GM12874 (cell line): ENCODE measurements around the gene PCBP4.

Experiments
- CTCF ChIP-seq: IDR thresholded peaks from 2 replicates; pipeline ENCODE4 v1.5.1; 2011; ENCODE audit warnings: low read depth, mild to moderate bottlenecking, control low read depth, low read length, moderate library complexity; ENCODE audit not compliant: insufficient read depth

The PCBP4 gene

GRCh38 chr3:51937611-51938450, 29.4 kb downstream of the PCBP4 start:
- TF ChIP-seq CTCF = no peak

GRCh38 chr3:51937014-51937413, 30.2 kb downstream of the PCBP4 start:
- no peak for TF ChIP-seq CTCF

- no peak for TF ChIP-seq CTCF
Measured at GRCh38 chr3:51935886-51936755, 31.1 kb downstream of the PCBP4 start.

- TF ChIP-seq CTCF = no peak
Measured at GRCh38 chr3:51934991-51935885, 32.0 kb downstream of the PCBP4 start.

GRCh38 chr3:51934139-51934850, 33.0 kb downstream of the PCBP4 start:
- TF ChIP-seq CTCF = no peak

- no peak for TF ChIP-seq CTCF
Measured at GRCh38 chr3:51933471-51934138, 33.6 kb downstream of the PCBP4 start.
